Naive thymus-derived CD4-positive, alpha-beta T cell (primary cell): ENCODE measurements around the gene CXorf66. TPM values are rescaled to one million over a fixed set of nuclear protein-coding genes. Genes with fewer than 3 reads are reported as not detected.

Source experiments
- ATAC-seq: fragments of 150-1000 bp; cut with Tn5 transposase; 2 replicates; pipeline ENCODE4 v1.10.0; 2021; ENCODE audit warnings: mild to moderate bottlenecking, moderate library complexity
- CTCF ChIA-PET: fragments of 350-600 bp; sonication (Branson Sonifier 250); formaldehyde crosslinking; loops from one replicate; lab custom pipeline; 2021; ENCODE audit warnings: antibody characterized with exemption; lab: Charles Lee
- POLR2A ChIA-PET: fragments of 350-600 bp; sonication (Branson Sonifier 250); formaldehyde crosslinking; loops from one replicate; lab custom pipeline; 2021; ENCODE audit warnings: antibody characterized with exemption, inconsistent platforms; lab: Charles Lee
- DNase-seq, 9 donors: peaks; one replicate each; pipeline versions ENCODE4 v3.0.0 to v3.0.0-alpha.2; 2020 to 2022; ENCODE audit warnings: mixed read lengths in 1 of 9
- H3K27ac ChIP-seq: one replicate; pipeline ENCODE4 v1.7.0; 2013; ENCODE audit warnings: mild to moderate bottlenecking, low read depth, low read length, moderate library complexity
- H3K27me3 ChIP-seq, 2 donors: one replicate each; pipeline ENCODE4 v1.7.0; 2013; ENCODE audit warnings: low read length in 2 of 2, mild to moderate bottlenecking in 2 of 2, moderate library complexity in 2 of 2; ENCODE audit not compliant: control insufficient read depth in 2 of 2, insufficient read depth in 2 of 2
- H3K36me3 ChIP-seq, 3 experiments: 1 replicate in 2 of 3; 2 replicates in 1 of 3; pipeline ENCODE4 v1.7.0; 2013; ENCODE audit warnings: low read length in 3 of 3, mild to moderate bottlenecking in 3 of 3, moderate library complexity in 1 of 3; ENCODE audit not compliant: insufficient read depth in 3 of 3, control insufficient read depth in 2 of 3
- H3K4me1 ChIP-seq, 2 donors: one replicate each; pipeline ENCODE4 v1.7.0; 2013; ENCODE audit warnings: low read length in 2 of 2, mild to moderate bottlenecking in 2 of 2, moderate library complexity in 1 of 2; ENCODE audit not compliant: control insufficient read depth in 2 of 2, insufficient read depth in 2 of 2
- H3K4me3 ChIP-seq: 2 replicates; pipeline ENCODE4 v1.7.0; 2013; ENCODE audit warnings: mild to moderate bottlenecking, low read length
- H3K9me3 ChIP-seq, 3 experiments: 1 replicate in 2 of 3; 2 replicates in 1 of 3; pipeline ENCODE4 v1.7.0; 2013; ENCODE audit warnings: low read length in 3 of 3; ENCODE audit not compliant: control insufficient read depth in 2 of 3
- H3K27ac Mint-ChIP-seq, 9 donors: one replicate each; pipeline ENCODE4 v1.8.0; 2020 to 2022; ENCODE audit warnings: mixed read lengths in 9 of 9, mild to moderate bottlenecking in 8 of 9, moderate library complexity in 5 of 9, inconsistent platforms in 2 of 9
- H3K27me3 Mint-ChIP-seq, 5 donors: one replicate each; pipeline ENCODE4 v1.8.0; 2021 to 2022; ENCODE audit warnings: mixed read lengths in 5 of 5, mild to moderate bottlenecking in 1 of 5
- H3K36me3 Mint-ChIP-seq, 5 donors: one replicate each; pipeline ENCODE4 v1.8.0; 2020 to 2022; ENCODE audit warnings: mixed read lengths in 5 of 5, mild to moderate bottlenecking in 3 of 5, inconsistent platforms in 1 of 5
- H3K4me1 Mint-ChIP-seq, 7 donors: one replicate each; pipeline ENCODE4 v1.8.0; 2020 to 2022; ENCODE audit warnings: mixed read lengths in 7 of 7, mild to moderate bottlenecking in 3 of 7, inconsistent platforms in 1 of 7
- H3K4me3 Mint-ChIP-seq, 10 donors: one replicate each; pipeline ENCODE4 v1.8.0; 2020 to 2022; ENCODE audit warnings: mild to moderate bottlenecking in 10 of 10, mixed read lengths in 10 of 10, moderate library complexity in 6 of 10, inconsistent platforms in 2 of 10
- H3K9me3 Mint-ChIP-seq, 11 donors: one replicate each; pipeline ENCODE4 v1.8.0; 2020 to 2022; ENCODE audit warnings: mixed read lengths in 11 of 11, mild to moderate bottlenecking in 4 of 11, inconsistent platforms in 1 of 11, moderate library complexity in 1 of 11
- intact Hi-C, 2 donors: fragments of 100-400 bp; cut with micrococcal nuclease; formaldehyde crosslinking; loops; one replicate each; pipeline ENCODE4 v1.15.1; 2023
- microRNA-seq: library from miRNA; unstranded; fragments of <30 nt; microRNA quantifications from one replicate; pipeline ENCODE4 v1.2.0, GENCODE V29; 2022; ENCODE audit warnings: borderline microRNAs expressed
- polyA plus RNA-seq, 2 donors: library from polyadenylated mRNA; unstranded; fragments of 300-500 nt; fragmentation: Illumina TruSeq; gene quantifications; one replicate each; pipeline ENCODE4 v1.2.3, GENCODE V29; 2021
- total RNA-seq, 6 experiments: library from RNA in 5 of 6; stranded (reverse) in 5 of 6; gene quantifications; 1 replicate in 5 of 6; 2 replicates in 1 of 6; pipeline ENCODE4 v1.2.3 and lab custom pipeline; 2021 to 2026

Gene CXorf66
- total and polyA plus RNA-seq, 7 experiments from 2014 or later, result not detected

DNA sequence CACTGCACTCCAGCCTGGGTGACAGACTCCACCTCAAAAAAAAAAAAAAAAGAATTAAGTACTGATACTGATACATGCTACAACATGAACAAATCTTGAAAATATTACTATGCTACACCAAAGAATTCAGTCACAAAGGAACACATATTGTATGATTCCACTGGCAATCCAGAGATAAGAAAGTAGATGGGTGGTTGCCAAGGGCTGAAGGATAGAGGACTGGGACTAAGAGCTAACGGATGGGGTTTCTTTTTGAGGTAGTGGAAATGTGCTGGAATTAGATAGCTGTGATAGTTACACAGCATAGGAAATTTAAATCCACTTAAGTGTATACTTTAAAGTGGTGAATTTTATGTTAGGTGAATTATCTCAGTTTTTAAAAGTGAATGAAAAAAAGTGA lies 45.0 kb downstream of the CXorf66 start:
- peaks cover 0 to 47% (median 21%) of the 10 kb centered on the region in 7 donors for H3K4me1 Mint-ChIP-seq
- CTCF ChIA-PET, result no interaction called here
- no peaks in the 10 kb centered on the region for H3K4me1 ChIP-seq
- H3K27me3 ChIP-seq, result no peaks in the 10 kb centered on the region
- no peak overlapping the region for H3K27ac ChIP-seq
- H3K27me3 Mint-ChIP-seq, result no peaks in the 10 kb centered on the region
- intact Hi-C loops, result no loop called here
- H3K27ac Mint-ChIP-seq, result no peak overlapping the region
- H3K36me3 ChIP-seq, result no peaks in the 10 kb centered on the region
- no peak for ATAC-seq
- no peaks in the 10 kb centered on the region for H3K9me3 Mint-ChIP-seq
- DNase-seq, result no peak
- H3K4me3 ChIP-seq, result no peak overlapping the region
- no peak overlapping the region for H3K4me3 Mint-ChIP-seq
- no peaks in the 10 kb centered on the region for H3K9me3 ChIP-seq
- POLR2A ChIA-PET, result no interaction called here
- peaks cover 0 to 15% (median 7%) of the 10 kb centered on the region in 5 donors for H3K36me3 Mint-ChIP-seq

DNA sequence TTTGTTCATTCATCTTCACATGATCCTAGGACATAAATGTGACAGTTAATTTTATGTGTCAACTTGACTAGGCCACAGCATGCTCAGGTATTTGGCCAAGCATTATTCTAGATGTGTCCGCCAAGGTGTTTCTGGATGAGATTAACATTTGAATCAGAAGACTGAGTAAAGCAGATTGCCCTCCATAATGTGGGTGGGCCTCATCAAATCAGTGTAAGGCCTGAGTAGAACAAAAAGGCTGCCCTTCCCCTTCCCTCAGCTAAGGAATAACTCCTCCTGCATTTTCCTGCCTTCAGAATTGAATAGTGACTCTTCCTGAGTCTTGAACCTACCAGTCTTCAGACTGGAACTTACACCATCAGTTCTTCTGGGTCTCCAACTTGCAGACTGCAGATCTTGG lies 50.9 kb downstream of the CXorf66 start:
- DNase-seq, result no peak
- H3K36me3 ChIP-seq, result no peaks in the 10 kb centered on the region
- Mint-ChIP-seq H3K27me3 (no peaks in the 10 kb centered on the region), H3K4me3 (no peak overlapping the region), H3K36me3 (peaks cover 0 to 8% (median 4%) of the 10 kb centered on the region in 5 donors), H3K27ac (no peak overlapping the region), H3K4me1 (peaks cover 13 to 42% (median 22%) of the 10 kb centered on the region in 7 donors), H3K9me3 (peaks cover 0 to 2% (median 0%) of the 10 kb centered on the region in 11 donors)
- no peaks in the 10 kb centered on the region for H3K4me1 ChIP-seq
- no peaks in the 10 kb centered on the region for H3K27me3 ChIP-seq
- intact Hi-C loops, result no loop called here
- no peak for ATAC-seq
- POLR2A ChIA-PET, result no interaction called here
- CTCF ChIA-PET, result no interaction called here
- H3K9me3 ChIP-seq, result no peaks in the 10 kb centered on the region
- no peak overlapping the region for H3K27ac ChIP-seq
- no peak overlapping the region for H3K4me3 ChIP-seq

DNA sequence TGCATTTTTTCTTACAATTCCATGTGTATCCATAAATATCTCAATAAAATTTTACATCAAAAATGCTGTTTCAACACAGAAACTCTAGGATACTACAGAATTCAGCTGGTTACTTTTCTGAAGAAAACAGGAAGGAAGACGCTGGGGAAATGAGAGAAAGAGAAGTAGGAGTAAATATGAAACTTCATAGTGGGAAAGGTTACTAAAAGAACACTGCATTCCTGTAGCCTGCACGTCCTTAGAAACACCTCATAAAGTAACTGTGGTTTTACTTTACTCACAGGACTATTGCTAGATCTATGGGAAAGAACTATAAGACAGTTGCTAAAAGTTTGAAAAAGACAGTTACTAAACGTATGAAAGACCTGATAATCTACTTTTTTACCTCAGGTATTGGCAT lies 55.6 kb downstream of the CXorf66 start:
- Mint-ChIP-seq H3K27ac (no peak overlapping the region), H3K4me3 (peak overlapping the region in 1 of 10 donors; percentile 33), H3K36me3 (peaks cover 0 to 6% (median 4%) of the 10 kb centered on the region in 5 donors), H3K4me1 (peaks cover 20 to 61% (median 48%) of the 10 kb centered on the region in 7 donors), H3K27me3 (no peaks in the 10 kb centered on the region), H3K9me3 (peaks cover 0 to 2% (median 0%) of the 10 kb centered on the region in 11 donors)
- Histone ChIP-seq H3K9me3 (no peaks in the 10 kb centered on the region), H3K27ac (no peak overlapping the region), H3K36me3 (no peaks in the 10 kb centered on the region), H3K4me1 (no peaks in the 10 kb centered on the region), H3K27me3 (no peaks in the 10 kb centered on the region), H3K4me3 (no peak overlapping the region)
- DNase-seq (no peak), ATAC-seq (no peak)
- ChIA-PET POLR2A (no interaction called here), CTCF (no interaction called here)
- intact Hi-C loops, result no loop called here

DNA sequence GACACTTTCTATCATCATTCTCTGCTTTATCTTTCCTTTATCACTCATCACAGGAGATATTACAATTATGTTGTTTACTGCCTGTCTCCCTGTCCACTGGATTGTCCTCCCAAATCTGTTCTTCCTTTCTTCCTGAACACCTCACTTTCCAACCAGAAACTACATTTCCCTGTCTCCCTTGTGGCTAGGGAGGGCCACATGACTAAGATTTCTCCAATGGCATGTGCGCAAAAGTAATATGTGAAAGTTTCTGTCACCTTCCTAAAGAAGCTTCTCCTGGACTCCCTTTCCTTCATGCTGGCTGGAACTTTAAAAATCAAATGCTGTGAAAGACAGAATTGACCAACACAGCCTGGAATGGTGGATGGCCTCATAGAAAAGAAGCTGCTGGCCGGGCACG lies 58.2 kb downstream of the CXorf66 start:
- ChIA-PET CTCF (no interaction called here), POLR2A (no interaction called here)
- Histone ChIP-seq H3K4me3 (no peak overlapping the region), H3K27me3 (no peaks in the 10 kb centered on the region), H3K9me3 (no peaks in the 10 kb centered on the region), H3K27ac (no peak overlapping the region), H3K36me3 (no peaks in the 10 kb centered on the region), H3K4me1 (no peaks in the 10 kb centered on the region)
- Mint-ChIP-seq H3K4me3 (no peak overlapping the region), H3K4me1 (peaks cover 17 to 62% (median 51%) of the 10 kb centered on the region in 7 donors), H3K27ac (peak overlapping the region in 1 of 9 donors; percentile 1), H3K36me3 (peaks cover 0 to 3% (median 0%) of the 10 kb centered on the region in 5 donors), H3K27me3 (no peaks in the 10 kb centered on the region), H3K9me3 (no peaks in the 10 kb centered on the region)
- no peak for ATAC-seq
- intact Hi-C loops, result no loop called here
- DNase-seq, result no peak

DNA sequence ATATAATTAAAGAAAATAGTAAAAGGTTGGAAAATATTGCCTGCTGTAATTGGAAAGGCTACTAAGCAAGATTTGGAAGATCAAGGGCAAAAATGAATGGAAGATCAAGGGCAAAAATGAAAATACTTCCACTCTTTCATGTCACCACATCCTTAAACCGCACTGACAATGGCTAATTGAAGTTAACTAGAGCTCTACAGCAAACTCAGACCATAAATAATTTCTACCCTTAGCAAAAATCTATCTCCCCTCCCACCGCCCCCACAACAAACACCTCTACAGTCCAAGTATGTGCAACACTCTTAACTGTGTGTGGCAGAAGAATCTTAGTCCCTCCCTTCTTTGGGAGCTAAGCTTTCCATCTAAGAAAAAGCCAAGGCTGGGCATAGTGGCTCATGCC lies 59.6 kb downstream of the CXorf66 start:
- Mint-ChIP-seq H3K4me1 (peaks cover 8 to 52% (median 41%) of the 10 kb centered on the region in 7 donors), H3K4me3 (no peak overlapping the region), H3K9me3 (no peaks in the 10 kb centered on the region), H3K27ac (no peak overlapping the region), H3K36me3 (peaks cover 0 to 3% (median 0%) of the 10 kb centered on the region in 5 donors), H3K27me3 (no peaks in the 10 kb centered on the region)
- no peaks in the 10 kb centered on the region for H3K9me3 ChIP-seq
- ATAC-seq, result no peak
- intact Hi-C loops, result no loop called here
- no peak overlapping the region for H3K27ac ChIP-seq
- CTCF ChIA-PET, result interaction anchor here (0.6 kb wide), 1 partner anchor 22 kb away, joined by 3 read pairs; no protein-coding TSS in a partner anchor
- no peaks in the 10 kb centered on the region for H3K36me3 ChIP-seq
- no peak for DNase-seq
- no peaks in the 10 kb centered on the region for H3K4me1 ChIP-seq
- POLR2A ChIA-PET, result no interaction called here
- no peaks in the 10 kb centered on the region for H3K27me3 ChIP-seq
- H3K4me3 ChIP-seq, result no peak overlapping the region

Small RNA genes lying within 50 kb of the gene (microRNA-seq; reads per million reads assigned to microRNA genes)
- 110 reads per million, percentile 55 among the genes with 10 or more reads in this experiment for gene MIR505

Other genes starting within 250 kb of the CXorf66 start
- gene ATP11C, start 32.5 kb downstream of the CXorf66 start, total RNA-seq, result 10 to 100 TPM; 13.8 to 27.5 (median 22.6) TPM
- gene ATP11C, start 32.5 kb downstream of the CXorf66 start, polyA plus RNA-seq, result 1 to 10 TPM; 4.5 to 7.5 TPM